ENCODE data around the gene TMEM88. TPM values are rescaled to one million over a fixed set of nuclear protein-coding genes. Genes with fewer than 3 reads are reported as not detected.

TMEM88 gene
- total RNA-seq, 1 donor from 2014 or later = 13.8 TPM

DNA sequence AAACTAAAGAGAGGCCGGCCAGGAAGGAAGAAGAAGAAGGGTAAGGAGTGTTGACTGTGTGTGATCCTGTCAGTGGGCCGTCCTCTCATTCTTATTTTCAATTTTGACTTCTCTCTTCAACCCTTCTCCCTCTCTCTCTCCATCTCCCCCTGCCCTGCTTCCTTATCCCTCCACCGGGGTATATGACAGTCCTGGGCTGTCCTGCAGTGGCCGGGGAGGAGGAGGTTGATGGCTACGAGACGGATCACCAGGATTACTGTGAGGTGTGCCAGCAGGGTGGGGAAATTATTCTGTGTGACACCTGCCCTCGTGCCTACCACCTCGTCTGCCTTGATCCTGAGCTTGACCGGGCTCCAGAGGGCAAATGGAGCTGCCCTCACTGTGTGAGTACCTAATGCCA lies 39.4 kb downstream of the TMEM88 start:
- no peak overlapping the region for H3K9ac ChIP-seq
- Mint-ChIP-seq H3K36me3 (peaks cover 41% of the 10 kb centered on the region), H3K4me1 (no peaks in the 10 kb centered on the region), H3K9me3 (no peaks in the 10 kb centered on the region), H3K4me3 (no peak overlapping the region), H3K27ac (no peak overlapping the region), H3K27me3 (ENCODE audit: insufficient read depth, low read depth) (peaks cover 6% of the 10 kb centered on the region)
- H3F3A ChIP-seq (ENCODE audit: low read depth) = peaks cover 6% of the 10 kb centered on the region
- no peaks in the 10 kb centered on the region for H3K9me3 ChIP-seq (ENCODE audit: low read depth)
- no peak overlapping the region for H3K4me2 ChIP-seq
- H3K4me1 ChIP-seq = peaks cover 9% of the 10 kb centered on the region
- no peak for TF ChIP-seq EZH2phosphoT487 (IDR thresholded peaks at IDR 0.05)
- TF ChIP-seq, protein P1, sequence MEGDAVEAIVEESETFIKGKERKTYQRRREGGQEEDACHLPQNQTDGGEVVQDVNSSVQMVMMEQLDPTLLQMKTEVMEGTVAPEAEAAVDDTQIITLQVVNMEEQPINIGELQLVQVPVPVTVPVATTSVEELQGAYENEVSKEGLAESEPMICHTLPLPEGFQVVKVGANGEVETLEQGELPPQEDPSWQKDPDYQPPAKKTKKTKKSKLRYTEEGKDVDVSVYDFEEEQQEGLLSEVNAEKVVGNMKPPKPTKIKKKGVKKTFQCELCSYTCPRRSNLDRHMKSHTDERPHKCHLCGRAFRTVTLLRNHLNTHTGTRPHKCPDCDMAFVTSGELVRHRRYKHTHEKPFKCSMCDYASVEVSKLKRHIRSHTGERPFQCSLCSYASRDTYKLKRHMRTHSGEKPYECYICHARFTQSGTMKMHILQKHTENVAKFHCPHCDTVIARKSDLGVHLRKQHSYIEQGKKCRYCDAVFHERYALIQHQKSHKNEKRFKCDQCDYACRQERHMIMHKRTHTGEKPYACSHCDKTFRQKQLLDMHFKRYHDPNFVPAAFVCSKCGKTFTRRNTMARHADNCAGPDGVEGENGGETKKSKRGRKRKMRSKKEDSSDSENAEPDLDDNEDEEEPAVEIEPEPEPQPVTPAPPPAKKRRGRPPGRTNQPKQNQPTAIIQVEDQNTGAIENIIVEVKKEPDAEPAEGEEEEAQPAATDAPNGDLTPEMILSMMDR (IDR thresholded peaks at IDR 0.05) = no peak
- TF ChIP-seq EZH2 (IDR thresholded peaks at IDR 0.05) = no peak
- H3K27me3 ChIP-seq = no peaks in the 10 kb centered on the region
- H4K20me1 ChIP-seq (ENCODE audit: low read depth) = peaks cover 7% of the 10 kb centered on the region
- H3K27ac ChIP-seq = no peak overlapping the region
- no peak overlapping the region for H3K4me3 ChIP-seq
- no peaks in the 10 kb centered on the region for H3K36me3 ChIP-seq
- no peak for DNase-seq (ENCODE audit: low spot score)
- no peaks in the 10 kb centered on the region for H3K79me2 ChIP-seq (ENCODE audit: low read depth)
- H2AFZ ChIP-seq (replicated peaks) = no peak overlapping the region

DNA sequence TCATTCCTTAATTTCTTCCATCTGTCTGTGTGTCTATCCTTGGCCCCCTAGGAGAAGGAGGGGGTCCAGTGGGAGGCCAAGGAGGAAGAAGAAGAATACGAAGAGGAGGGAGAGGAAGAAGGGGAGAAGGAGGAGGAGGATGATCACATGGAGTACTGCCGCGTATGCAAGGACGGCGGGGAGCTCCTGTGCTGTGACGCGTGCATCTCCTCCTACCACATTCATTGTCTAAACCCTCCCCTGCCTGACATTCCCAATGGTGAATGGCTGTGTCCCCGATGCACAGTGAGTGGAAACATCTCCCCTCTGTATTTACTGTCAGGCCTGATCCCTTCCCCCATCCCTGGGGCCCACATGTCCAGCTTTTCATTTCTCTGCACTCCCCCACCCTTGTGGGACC lies 40.0 kb downstream of the TMEM88 start:
- Histone ChIP-seq H3K27me3 (no peaks in the 10 kb centered on the region), H3K36me3 (no peaks in the 10 kb centered on the region), H3K9me3 (ENCODE audit: low read depth) (no peaks in the 10 kb centered on the region), H3K4me1 (peaks cover 3% of the 10 kb centered on the region), H3K27ac (no peak overlapping the region), H3K4me3 (no peak overlapping the region), H3K9ac (no peak overlapping the region), H2AFZ (replicated peaks) (no peak overlapping the region), H3K79me2 (ENCODE audit: low read depth) (no peaks in the 10 kb centered on the region), H3F3A (ENCODE audit: low read depth) (peaks cover 1% of the 10 kb centered on the region), H3K4me2 (no peak overlapping the region), H4K20me1 (ENCODE audit: low read depth) (peaks cover 3% of the 10 kb centered on the region)
- H3K9me3 Mint-ChIP-seq = no peaks in the 10 kb centered on the region
- TF ChIP-seq, protein P1 (IDR thresholded peaks at IDR 0.05) = no peak
- no peak for TF ChIP-seq EZH2phosphoT487 (IDR thresholded peaks at IDR 0.05)
- peaks cover 46% of the 10 kb centered on the region for H3K36me3 Mint-ChIP-seq
- peaks cover 3% of the 10 kb centered on the region for H3K27me3 Mint-ChIP-seq (ENCODE audit: insufficient read depth, low read depth)
- H3K27ac Mint-ChIP-seq = no peak overlapping the region
- no peaks in the 10 kb centered on the region for H3K4me1 Mint-ChIP-seq
- no peak for DNase-seq (ENCODE audit: low spot score)
- H3K4me3 Mint-ChIP-seq = no peak overlapping the region

DNA sequence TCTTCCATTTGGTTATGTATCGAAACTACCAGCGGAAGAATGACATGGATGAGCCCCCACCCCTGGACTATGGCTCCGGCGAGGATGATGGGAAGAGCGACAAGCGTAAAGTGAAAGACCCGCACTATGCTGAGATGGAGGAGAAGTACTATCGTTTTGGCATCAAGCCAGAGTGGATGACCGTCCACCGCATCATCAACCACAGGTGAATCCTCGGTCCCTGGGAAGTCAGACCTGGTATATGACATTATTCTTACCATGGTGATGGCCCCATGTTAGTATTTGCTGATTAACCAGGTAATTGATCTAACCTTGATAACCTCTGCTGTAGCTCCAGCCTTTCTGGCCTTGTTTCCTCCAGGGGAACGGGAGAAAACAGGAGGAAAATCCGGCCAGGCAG lies 42.2 kb downstream of the TMEM88 start:
- Histone ChIP-seq H4K20me1 (ENCODE audit: low read depth) (no peaks in the 10 kb centered on the region), H3F3A (ENCODE audit: low read depth) (no peaks in the 10 kb centered on the region), H3K4me1 (no peaks in the 10 kb centered on the region), H3K9me3 (ENCODE audit: low read depth) (no peaks in the 10 kb centered on the region), H3K79me2 (ENCODE audit: low read depth) (no peaks in the 10 kb centered on the region), H2AFZ (replicated peaks) (no peak overlapping the region), H3K36me3 (no peaks in the 10 kb centered on the region), H3K9ac (no peak overlapping the region), H3K4me3 (no peak overlapping the region), H3K4me2 (no peak overlapping the region), H3K27me3 (no peaks in the 10 kb centered on the region), H3K27ac (no peak overlapping the region)
- H3K4me1 Mint-ChIP-seq = no peaks in the 10 kb centered on the region
- H3K27me3 Mint-ChIP-seq (ENCODE audit: insufficient read depth, low read depth) = peaks cover 3% of the 10 kb centered on the region
- DNase-seq (ENCODE audit: low spot score) = no peak
- no peak overlapping the region for H3K27ac Mint-ChIP-seq
- peaks cover 51% of the 10 kb centered on the region for H3K36me3 Mint-ChIP-seq
- TF ChIP-seq EZH2 (IDR thresholded peaks at IDR 0.05) (no peak), EZH2phosphoT487 (IDR thresholded peaks at IDR 0.05) (no peak)
- TF ChIP-seq, protein P1 (IDR thresholded peaks at IDR 0.05) = no peak
- H3K9me3 Mint-ChIP-seq = no peaks in the 10 kb centered on the region
- no peak overlapping the region for H3K4me3 Mint-ChIP-seq

All from neural progenitor cell (in vitro differentiated cells).